Measurements from ENCODE around the gene RGS8. TPM values are rescaled to one million over a fixed set of nuclear protein-coding genes. Genes with fewer than 3 reads are reported as not detected.

RGS8 gene
- total RNA-seq, 2 donors from 2014 or later, result 5.6 to 25.0 TPM

DNA sequence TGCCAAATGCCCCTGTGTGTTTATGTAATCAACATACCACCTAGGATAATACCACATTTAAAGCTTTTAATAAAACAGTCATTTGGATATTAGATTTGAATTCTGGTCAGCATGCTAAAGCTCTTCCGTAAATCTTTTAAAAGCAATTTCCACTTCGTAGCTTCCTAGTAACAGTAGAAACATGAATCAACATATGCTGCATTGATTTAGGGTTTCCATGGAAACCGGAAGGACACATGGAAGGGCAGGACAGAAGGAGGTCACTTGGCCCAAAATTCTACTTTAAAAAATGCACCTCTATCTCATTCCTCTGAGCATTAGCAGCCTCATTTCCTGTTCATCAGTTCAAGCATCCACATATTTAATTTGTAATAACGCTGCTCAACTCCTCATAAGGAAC, 8.1 kb downstream of the RGS8 start:
- Histone ChIP-seq H3K36me3 (ENCODE audit: control insufficient read depth, insufficient read depth, low read length) (no peaks in the 10 kb centered on the region), H3K9ac (ENCODE audit: extremely low read depth, low read length, poor library complexity, severe bottlenecking) (no peak overlapping the region), H3K27ac (ENCODE audit: low read depth, low read length) (no peak overlapping the region), H3K4me1 (ENCODE audit: control insufficient read depth, insufficient read depth, low read length) (peaks cover 10% of the 10 kb centered on the region), H3K9me3 (ENCODE audit: control insufficient read depth, low read length) (no peaks in the 10 kb centered on the region), H3K4me3 (ENCODE audit: low read length) (no peak overlapping the region), H3K27me3 (ENCODE audit: control insufficient read depth, insufficient read depth, low read length, poor library complexity, severe bottlenecking) (peaks cover 2% of the 10 kb centered on the region)
- WGBS, 2 experiments (ENCODE audit: insufficient coverage in 1 of 2, insufficient read length in 1 of 2), result 91 to 94% methylated on average over 4 of the region's 4 CpGs
- Mint-ChIP-seq H3K9me3 (no peaks in the 10 kb centered on the region), H3K4me1 (peaks cover 46% of the 10 kb centered on the region), H3K27ac (no peak overlapping the region), H3K4me3 (no peak overlapping the region), H3K36me3 (ENCODE audit: low read depth) (no peaks in the 10 kb centered on the region), H3K27me3 (ENCODE audit: insufficient read depth) (peaks cover 1% of the 10 kb centered on the region)
- TF ChIP-seq CTCF (conservative IDR thresholded peaks at IDR 0.05), result no peak
- no peak for DNase-seq

DNA sequence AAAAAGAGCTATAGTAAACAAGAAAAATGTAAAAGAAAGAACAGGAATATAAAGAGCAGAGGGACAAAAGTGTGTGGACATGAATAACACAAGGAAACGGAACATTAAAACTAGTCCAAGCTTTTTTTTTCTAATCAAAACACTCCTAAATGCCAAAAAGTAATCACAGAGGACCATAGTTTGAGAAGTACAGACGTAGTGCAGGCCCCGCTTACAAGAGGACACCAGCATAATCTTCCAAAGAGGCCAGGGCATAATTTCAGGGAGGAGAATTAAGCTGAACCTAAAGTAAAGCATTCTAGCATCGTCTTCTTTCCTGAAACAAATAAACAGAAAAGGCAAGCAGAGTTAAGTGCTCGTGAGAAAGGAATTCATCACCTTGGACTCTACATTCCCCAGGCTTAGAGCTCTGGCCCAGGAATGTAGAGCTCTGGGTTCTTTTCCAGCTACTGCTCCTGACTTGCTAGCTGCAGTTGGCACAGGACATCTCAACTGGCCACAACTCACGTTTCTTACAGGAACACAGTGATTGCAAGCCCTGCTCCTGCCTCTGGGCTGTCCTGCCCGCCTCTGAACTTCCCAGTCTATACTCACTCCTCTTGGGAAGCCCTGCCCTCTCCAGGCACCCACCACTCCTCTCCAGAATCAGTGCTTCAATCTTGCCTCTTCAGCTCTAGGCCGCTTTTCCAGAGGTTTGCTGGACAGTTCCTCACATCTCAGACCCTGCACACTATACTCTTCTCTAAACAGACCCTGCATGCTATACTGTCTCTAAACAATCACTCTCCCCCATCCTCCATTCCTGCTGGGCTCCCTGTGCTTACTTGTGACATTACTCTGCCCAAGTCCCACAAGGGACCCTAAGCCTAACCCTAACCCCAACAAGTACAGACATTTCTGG, 9.8 kb downstream of the RGS8 start:
- Mint-ChIP-seq H3K27ac (peak overlapping the region; percentile 93), H3K9me3 (no peaks in the 10 kb centered on the region)

GRCh38 chr1:182672487-182672836, 11.9 kb downstream of the RGS8 start:
- 57% methylated on average over 1 of the region's 1 CpG for WGBS, 2 experiments (ENCODE audit: insufficient coverage in 1 of 2, insufficient read length in 1 of 2)
- no peaks in the 10 kb centered on the region for H3K27me3 Mint-ChIP-seq (ENCODE audit: insufficient read depth)
- Histone ChIP-seq H3K36me3 (ENCODE audit: control insufficient read depth, insufficient read depth, low read length) (no peaks in the 10 kb centered on the region), H3K9ac (ENCODE audit: extremely low read depth, low read length, poor library complexity, severe bottlenecking) (no peak overlapping the region), H3K27me3 (ENCODE audit: control insufficient read depth, insufficient read depth, low read length, poor library complexity, severe bottlenecking) (no peaks in the 10 kb centered on the region), H3K9me3 (ENCODE audit: control insufficient read depth, low read length) (no peaks in the 10 kb centered on the region), H3K27ac (ENCODE audit: low read depth, low read length) (no peak overlapping the region), H3K4me3 (ENCODE audit: low read length) (no peak overlapping the region), H3K4me1 (ENCODE audit: control insufficient read depth, insufficient read depth, low read length) (peaks cover 8% of the 10 kb centered on the region)
- TF ChIP-seq CTCF (conservative IDR thresholded peaks at IDR 0.05), result peak; percentile 41
- H3K9me3 Mint-ChIP-seq, result no peaks in the 10 kb centered on the region
- H3K4me1 Mint-ChIP-seq, result peaks cover 62% of the 10 kb centered on the region
- peak overlapping the region; percentile 42 for H3K4me3 Mint-ChIP-seq
- peak overlapping the region; percentile 54 for H3K27ac Mint-ChIP-seq
- DNase-seq, result peak; percentile 51
- peaks cover 3% of the 10 kb centered on the region for H3K36me3 Mint-ChIP-seq (ENCODE audit: low read depth)

More for the DNA sequence above, 9.8 kb downstream of the RGS8 start:
- Histone ChIP-seq H3K9ac (ENCODE audit: extremely low read depth, low read length, poor library complexity, severe bottlenecking) (peak overlapping the region; percentile 3), H3K4me3 (ENCODE audit: low read length) (no peak overlapping the region), H3K27me3 (ENCODE audit: control insufficient read depth, insufficient read depth, low read length, poor library complexity, severe bottlenecking) (no peaks in the 10 kb centered on the region), H3K4me1 (ENCODE audit: control insufficient read depth, insufficient read depth, low read length) (peaks cover 10% of the 10 kb centered on the region), H3K36me3 (ENCODE audit: control insufficient read depth, insufficient read depth, low read length) (no peaks in the 10 kb centered on the region), H3K9me3 (ENCODE audit: control insufficient read depth, low read length) (no peaks in the 10 kb centered on the region), H3K27ac (ENCODE audit: low read depth, low read length) (no peak overlapping the region)
- 82 to 83% methylated on average over 7 to 8 of the region's 8 CpGs for WGBS, 2 experiments (ENCODE audit: insufficient coverage in 1 of 2, insufficient read length in 1 of 2)
- H3K36me3 Mint-ChIP-seq (ENCODE audit: low read depth), result peaks cover 3% of the 10 kb centered on the region
- H3K4me3 Mint-ChIP-seq, result no peak overlapping the region
- peak; percentile 82 for DNase-seq
- peak; percentile 40 for TF ChIP-seq CTCF (conservative IDR thresholded peaks at IDR 0.05)
- H3K4me1 Mint-ChIP-seq, result peaks cover 60% of the 10 kb centered on the region
- H3K27me3 Mint-ChIP-seq (ENCODE audit: insufficient read depth), result no peaks in the 10 kb centered on the region

All from endodermal cell (in vitro differentiated cells).